Measurements from ENCODE around the gene RAD51B. TPM values are rescaled to one million over a fixed set of nuclear protein-coding genes. Genes with fewer than 3 reads are reported as not detected.
A peak's percentile ranks its signal among the peaks of the same experiment; 100 is the strongest.

RAD51B gene
- total and polyA plus RNA-seq, 2 of the 13 experiments (the other 11 are each of a cell fraction or from before 2014, with no cell fraction given): 7.0 to 9.5 TPM

- no peak for TF ChIP-seq POLR2A (IDR thresholded peaks at IDR 0.05; ENCODE audit: insufficient read depth in 1 of 2, low read depth in 2 of 2, low read length in 2 of 2)
- no peak for TF ChIP-seq TBX3 (IDR thresholded peaks at IDR 0.05; ENCODE audit: borderline replicate concordance)
- TF ChIP-seq SAFB2 (CRISPR knock-in tag; IDR thresholded peaks at IDR 0.05; ENCODE audit: borderline replicate concordance, low read depth): no peak
- no peak for TF ChIP-seq ZBTB4 (CRISPR knock-in tag; IDR thresholded peaks at IDR 0.05; ENCODE audit: borderline replicate concordance)
- TF ChIP-seq ZNF431 (CRISPR knock-in tag; IDR thresholded peaks at IDR 0.05; ENCODE audit: borderline replicate concordance, low read depth): no peak
- TF ChIP-seq SOX5 (CRISPR knock-in tag; IDR thresholded peaks at IDR 0.05; ENCODE audit: borderline replicate concordance): no peak
- no peak for TF ChIP-seq SP2 (CRISPR knock-in tag; IDR thresholded peaks at IDR 0.05)
- TF ChIP-seq CEBPZ (IDR thresholded peaks at IDR 0.05; ENCODE audit: low read length): no peak
- TF ChIP-seq ZBTB7A (CRISPR knock-in tag; IDR thresholded peaks at IDR 0.05): no peak
- no peak for TF ChIP-seq ZBTB33 (CRISPR knock-in tag; IDR thresholded peaks at IDR 0.05)
- TF ChIP-seq HNRNPUL1 (IDR thresholded peaks at IDR 0.05; ENCODE audit: low read depth, low read length): no peak
- TF ChIP-seq CREB1 (IDR thresholded peaks at IDR 0.05): no peak
- TF ChIP-seq CREB1 (CRISPR knock-in tag; IDR thresholded peaks at IDR 0.05): peak; percentile 10; the same call in 1 of the 2 replicates
- TF ChIP-seq ARID4A (CRISPR knock-in tag; IDR thresholded peaks at IDR 0.05; ENCODE audit: borderline replicate concordance): no peak
- no peak for TF ChIP-seq IRF1 (CRISPR knock-in tag; IDR thresholded peaks at IDR 0.05; ENCODE audit: low read depth)
- peak; percentile 82 for TF ChIP-seq RARA (CRISPR knock-in tag; IDR thresholded peaks at IDR 0.05)
- TF ChIP-seq ZNF337 (CRISPR knock-in tag; IDR thresholded peaks at IDR 0.05; ENCODE audit: borderline replicate concordance, low read depth): no peak
Measured at GRCh38 chr14:68190032-68190431, 370.5 kb downstream of the RAD51B start (continued).

Data from HepG2 (cell line).